ENCODE data around the gene FALEC.

FALEC gene

GRCh38 chr1:150549496-150550221 is 34.1 kb downstream of the FALEC start:
- TF ChIP-seq POLR2AphosphoS5 (IDR thresholded peaks at IDR 0.05; ENCODE audit: low read depth, low read length) (no peak), TAF1 (IDR thresholded peaks at IDR 0.05; ENCODE audit: borderline replicate concordance, insufficient read depth, low read length) (no peak), REST (IDR thresholded peaks at IDR 0.05; ENCODE audit: insufficient read depth in 1 of 2, low read depth in 2 of 2, low read length in 2 of 2) (no peak), SIN3A (IDR thresholded peaks at IDR 0.05; ENCODE audit: borderline replicate concordance, insufficient read depth, low read length) (no peak), FOXP2 (optimal IDR thresholded peaks at IDR 0.05; ENCODE audit: borderline replicate concordance, extremely low read depth, extremely low read length, insufficient read depth) (no peak)

- TF ChIP-seq SIN3A (IDR thresholded peaks at IDR 0.05; ENCODE audit: borderline replicate concordance, insufficient read depth, low read length): no peak
- no peak for TF ChIP-seq TAF1 (IDR thresholded peaks at IDR 0.05; ENCODE audit: borderline replicate concordance, insufficient read depth, low read length)
- no peak for TF ChIP-seq POLR2AphosphoS5 (IDR thresholded peaks at IDR 0.05; ENCODE audit: low read depth, low read length)
- TF ChIP-seq REST (IDR thresholded peaks at IDR 0.05; ENCODE audit: insufficient read depth in 1 of 2, low read depth in 2 of 2, low read length in 2 of 2): no peak
- no peak for TF ChIP-seq FOXP2 (optimal IDR thresholded peaks at IDR 0.05; ENCODE audit: borderline replicate concordance, extremely low read depth, extremely low read length, insufficient read depth)
These were observed 34.9 kb downstream of the FALEC start for GRCh38 chr1:150550222-150551050.

GRCh38 chr1:150551051-150551783 is 35.7 kb downstream of the FALEC start:
- no peak for TF ChIP-seq FOXP2 (optimal IDR thresholded peaks at IDR 0.05; ENCODE audit: borderline replicate concordance, extremely low read depth, extremely low read length, insufficient read depth)
- no peak for TF ChIP-seq POLR2AphosphoS5 (IDR thresholded peaks at IDR 0.05; ENCODE audit: low read depth, low read length)
- TF ChIP-seq TAF1 (IDR thresholded peaks at IDR 0.05; ENCODE audit: borderline replicate concordance, insufficient read depth, low read length): no peak
- no peak for TF ChIP-seq REST (IDR thresholded peaks at IDR 0.05; ENCODE audit: insufficient read depth in 1 of 2, low read depth in 2 of 2, low read length in 2 of 2)
- no peak for TF ChIP-seq SIN3A (IDR thresholded peaks at IDR 0.05; ENCODE audit: borderline replicate concordance, insufficient read depth, low read length)

GRCh38 chr1:150551784-150552127 is 36.2 kb downstream of the FALEC start:
- TF ChIP-seq REST (IDR thresholded peaks at IDR 0.05; ENCODE audit: insufficient read depth in 1 of 2, low read depth in 2 of 2, low read length in 2 of 2) (no peak), POLR2AphosphoS5 (IDR thresholded peaks at IDR 0.05; ENCODE audit: low read depth, low read length) (no peak), SIN3A (IDR thresholded peaks at IDR 0.05; ENCODE audit: borderline replicate concordance, insufficient read depth, low read length) (no peak), FOXP2 (optimal IDR thresholded peaks at IDR 0.05; ENCODE audit: borderline replicate concordance, extremely low read depth, extremely low read length, insufficient read depth) (no peak), TAF1 (IDR thresholded peaks at IDR 0.05; ENCODE audit: borderline replicate concordance, insufficient read depth, low read length) (no peak)

Data from PFSK-1 (cell line).